ENCODE measurements around the gene FCRLB. TPM values are rescaled to one million over a fixed set of nuclear protein-coding genes. Genes with fewer than 3 reads are reported as not detected.
A peak's percentile ranks its signal among the peaks of the same experiment; 100 is the strongest.

The FCRLB gene
- total and polyA plus RNA-seq, 9 of the 15 experiments (the other 6 are each of a cell fraction or from before 2014, with no cell fraction given): 0.20 to 4.6 (median 1.3) TPM

DNA sequence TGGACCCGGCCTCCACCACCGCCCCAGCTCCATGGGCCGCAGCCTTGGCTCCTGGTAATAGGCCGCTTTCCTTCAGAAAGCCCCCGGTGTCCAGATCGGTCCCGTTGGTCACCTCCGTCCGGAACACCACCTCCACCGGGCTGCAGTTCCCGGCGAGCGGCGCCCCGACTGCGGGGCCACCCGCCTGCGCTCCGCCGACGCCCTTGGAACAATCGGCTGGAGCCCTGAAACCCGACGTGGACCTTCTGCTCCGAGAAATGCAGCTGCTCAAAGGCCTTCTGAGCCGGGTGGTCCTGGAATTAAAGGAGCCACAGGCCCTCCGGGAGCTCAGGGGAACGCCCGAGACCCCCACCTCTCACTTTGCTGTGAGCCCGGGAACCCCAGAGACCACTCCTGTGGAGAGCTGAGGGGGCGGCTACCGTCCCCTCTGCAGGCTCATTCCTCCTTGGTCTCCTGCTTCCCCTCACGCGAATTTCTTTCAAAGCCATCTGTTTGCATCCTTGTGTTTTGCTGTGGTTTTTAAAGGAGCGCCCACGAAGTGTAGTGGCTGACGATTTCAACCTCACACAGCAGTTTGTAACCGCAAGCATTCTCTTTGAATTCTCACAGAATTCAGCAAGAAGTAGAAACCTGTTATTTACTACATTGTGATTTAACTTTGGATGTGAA, 6.0 kb downstream of the FCRLB start (continued):
- TF ChIP-seq, protein P1, sequence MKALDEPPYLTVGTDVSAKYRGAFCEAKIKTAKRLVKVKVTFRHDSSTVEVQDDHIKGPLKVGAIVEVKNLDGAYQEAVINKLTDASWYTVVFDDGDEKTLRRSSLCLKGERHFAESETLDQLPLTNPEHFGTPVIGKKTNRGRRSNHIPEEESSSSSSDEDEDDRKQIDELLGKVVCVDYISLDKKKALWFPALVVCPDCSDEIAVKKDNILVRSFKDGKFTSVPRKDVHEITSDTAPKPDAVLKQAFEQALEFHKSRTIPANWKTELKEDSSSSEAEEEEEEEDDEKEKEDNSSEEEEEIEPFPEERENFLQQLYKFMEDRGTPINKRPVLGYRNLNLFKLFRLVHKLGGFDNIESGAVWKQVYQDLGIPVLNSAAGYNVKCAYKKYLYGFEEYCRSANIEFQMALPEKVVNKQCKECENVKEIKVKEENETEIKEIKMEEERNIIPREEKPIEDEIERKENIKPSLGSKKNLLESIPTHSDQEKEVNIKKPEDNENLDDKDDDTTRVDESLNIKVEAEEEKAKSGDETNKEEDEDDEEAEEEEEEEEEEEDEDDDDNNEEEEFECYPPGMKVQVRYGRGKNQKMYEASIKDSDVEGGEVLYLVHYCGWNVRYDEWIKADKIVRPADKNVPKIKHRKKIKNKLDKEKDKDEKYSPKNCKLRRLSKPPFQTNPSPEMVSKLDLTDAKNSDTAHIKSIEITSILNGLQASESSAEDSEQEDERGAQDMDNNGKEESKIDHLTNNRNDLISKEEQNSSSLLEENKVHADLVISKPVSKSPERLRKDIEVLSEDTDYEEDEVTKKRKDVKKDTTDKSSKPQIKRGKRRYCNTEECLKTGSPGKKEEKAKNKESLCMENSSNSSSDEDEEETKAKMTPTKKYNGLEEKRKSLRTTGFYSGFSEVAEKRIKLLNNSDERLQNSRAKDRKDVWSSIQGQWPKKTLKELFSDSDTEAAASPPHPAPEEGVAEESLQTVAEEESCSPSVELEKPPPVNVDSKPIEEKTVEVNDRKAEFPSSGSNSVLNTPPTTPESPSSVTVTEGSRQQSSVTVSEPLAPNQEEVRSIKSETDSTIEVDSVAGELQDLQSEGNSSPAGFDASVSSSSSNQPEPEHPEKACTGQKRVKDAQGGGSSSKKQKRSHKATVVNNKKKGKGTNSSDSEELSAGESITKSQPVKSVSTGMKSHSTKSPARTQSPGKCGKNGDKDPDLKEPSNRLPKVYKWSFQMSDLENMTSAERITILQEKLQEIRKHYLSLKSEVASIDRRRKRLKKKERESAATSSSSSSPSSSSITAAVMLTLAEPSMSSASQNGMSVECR (CRISPR knock-in tag; IDR thresholded peaks at IDR 0.05): no peak; the same call in 1 of the 2 replicates
- TF ChIP-seq ADNP (tag; IDR thresholded peaks at IDR 0.05): no peak
- TF ChIP-seq SMAD1 (IDR thresholded peaks at IDR 0.05; ENCODE audit: low read depth, low read length, partially characterized antibody): peak; percentile 13
- TF ChIP-seq, protein P2, sequence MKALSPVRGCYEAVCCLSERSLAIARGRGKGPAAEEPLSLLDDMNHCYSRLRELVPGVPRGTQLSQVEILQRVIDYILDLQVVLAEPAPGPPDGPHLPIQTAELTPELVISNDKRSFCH (CRISPR knock-in tag; IDR thresholded peaks at IDR 0.05): no peak
- TF ChIP-seq, protein P2 (tag; IDR thresholded peaks at IDR 0.05): peak; percentile 44; the same call in 1 of the 2 replicates
- TF ChIP-seq, protein P3, sequence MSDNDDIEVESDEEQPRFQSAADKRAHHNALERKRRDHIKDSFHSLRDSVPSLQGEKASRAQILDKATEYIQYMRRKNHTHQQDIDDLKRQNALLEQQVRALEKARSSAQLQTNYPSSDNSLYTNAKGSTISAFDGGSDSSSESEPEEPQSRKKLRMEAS (CRISPR knock-in tag; IDR thresholded peaks at IDR 0.05): no peak
- TF ChIP-seq, protein P4, sequence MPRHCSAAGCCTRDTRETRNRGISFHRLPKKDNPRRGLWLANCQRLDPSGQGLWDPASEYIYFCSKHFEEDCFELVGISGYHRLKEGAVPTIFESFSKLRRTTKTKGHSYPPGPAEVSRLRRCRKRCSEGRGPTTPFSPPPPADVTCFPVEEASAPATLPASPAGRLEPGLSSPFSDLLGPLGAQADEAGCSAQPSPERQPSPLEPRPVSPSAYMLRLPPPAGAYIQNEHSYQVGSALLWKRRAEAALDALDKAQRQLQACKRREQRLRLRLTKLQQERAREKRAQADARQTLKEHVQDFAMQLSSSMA (CRISPR knock-in tag; IDR thresholded peaks at IDR 0.05): no peak
- no peak for TF ChIP-seq MCM3 (IDR thresholded peaks at IDR 0.05)
- no peak for TF ChIP-seq FOXM1 (IDR thresholded peaks at IDR 0.05; ENCODE audit: low read depth)
- TF ChIP-seq FOXM1 (CRISPR knock-in tag; IDR thresholded peaks at IDR 0.05; ENCODE audit: low read depth): no peak
- no peak for TF ChIP-seq KDM4B (IDR thresholded peaks at IDR 0.05; ENCODE audit: borderline replicate concordance in 2 of 2, low read depth in 1 of 2)
- TF ChIP-seq KLF6 (CRISPR knock-in tag; IDR thresholded peaks at IDR 0.05; ENCODE audit: borderline replicate concordance): 0 out of 2 replicates have a peak, but pooled peaks have one; percentile 63
- TF ChIP-seq SLC30A9 (CRISPR knock-in tag; IDR thresholded peaks at IDR 0.05): no peak
- TF ChIP-seq DACH1 (IDR thresholded peaks at IDR 0.05; ENCODE audit: partially characterized antibody): no peak
- TF ChIP-seq ZNF224 (CRISPR knock-in tag; IDR thresholded peaks at IDR 0.05): no peak
- no peak for TF ChIP-seq KLF13 (tag; IDR thresholded peaks at IDR 0.05; ENCODE audit: borderline replicate concordance, low read depth)
- TF ChIP-seq SMAD2 (IDR thresholded peaks at IDR 0.05; ENCODE audit: low read depth, low read length): no peak
- TF ChIP-seq ZNF263 (CRISPR knock-in tag; IDR thresholded peaks at IDR 0.05; ENCODE audit: borderline replicate concordance): no peak
- TF ChIP-seq, protein P5, sequence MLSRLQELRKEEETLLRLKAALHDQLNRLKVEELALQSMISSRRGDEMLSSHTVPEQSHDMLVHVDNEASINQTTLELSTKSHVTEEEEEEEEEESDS (CRISPR knock-in tag; IDR thresholded peaks at IDR 0.05): no peak
- no peak for TF ChIP-seq RAD21 (CRISPR knock-in tag; conservative IDR thresholded peaks at IDR 0.05 in 1 of 2, IDR thresholded peaks at IDR 0.05 in 1 of 2)
- TF ChIP-seq EGR1 (conservative IDR thresholded peaks at IDR 0.05): no peak; the same call in 1 of the 2 replicates
- TF ChIP-seq PHB (CRISPR knock-in tag; IDR thresholded peaks at IDR 0.05): no peak
- TF ChIP-seq FOXJ3 (CRISPR knock-in tag; IDR thresholded peaks at IDR 0.05): no peak
- TF ChIP-seq RAD51 (IDR thresholded peaks at IDR 0.05; ENCODE audit: borderline replicate concordance, low read depth): 0 out of 2 replicates have a peak, but pooled peaks have one; percentile 13

Data from K562 (cell line).